Measurements from ENCODE around the gene CCL20. TPM values are rescaled to one million over a fixed set of nuclear protein-coding genes. Genes with fewer than 3 reads are reported as not detected.
A peak's percentile ranks its signal among the peaks of the same experiment; 100 is the strongest.

Gene CCL20
- total and polyA plus RNA-seq, 2 of the 13 experiments (the other 11 are each of a cell fraction or from before 2014, with no cell fraction given): 223 to 903 TPM

DNA sequence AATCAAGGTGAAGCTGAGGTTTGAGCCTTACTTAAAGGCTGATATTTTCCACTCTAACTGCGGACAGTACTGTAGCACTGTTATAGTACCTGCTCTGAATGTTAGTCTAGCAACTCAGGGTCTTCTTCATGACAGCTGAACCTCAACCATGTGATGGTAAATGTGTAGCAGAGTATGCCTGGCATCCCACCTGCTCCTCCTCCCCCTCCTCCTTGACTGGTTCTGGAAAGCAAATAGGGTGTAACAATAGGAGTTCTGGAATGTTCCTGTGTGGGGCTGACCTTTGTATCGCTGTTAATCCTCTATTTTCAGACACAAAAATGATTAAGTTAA lies 447 bp upstream of the CCL20 start (continued):
- TF ChIP-seq ZBTB26 (CRISPR knock-in tag; IDR thresholded peaks at IDR 0.05; ENCODE audit: borderline replicate concordance): peak; percentile 98
- 0 out of 2 replicates have a peak, but pooled peaks have one; percentile 11 for TF ChIP-seq RNF2 (conservative IDR thresholded peaks at IDR 0.05; ENCODE audit: low read depth)
- TF ChIP-seq SMAD1 (CRISPR knock-in tag; IDR thresholded peaks at IDR 0.05; ENCODE audit: borderline replicate concordance, low read depth): no peak
- TF ChIP-seq ZNF121 (CRISPR knock-in tag; IDR thresholded peaks at IDR 0.05): no peak
- TF ChIP-seq KDM3A (CRISPR knock-in tag; IDR thresholded peaks at IDR 0.05; ENCODE audit: low read depth): 0 out of 2 replicates have a peak, but pooled peaks have one; percentile 16
- no peak for TF ChIP-seq SOX6 (IDR thresholded peaks at IDR 0.05)
- no peak; the same call in 1 of the 2 replicates for TF ChIP-seq SOX6 (CRISPR knock-in tag; IDR thresholded peaks at IDR 0.05)
- TF ChIP-seq, protein P1, sequence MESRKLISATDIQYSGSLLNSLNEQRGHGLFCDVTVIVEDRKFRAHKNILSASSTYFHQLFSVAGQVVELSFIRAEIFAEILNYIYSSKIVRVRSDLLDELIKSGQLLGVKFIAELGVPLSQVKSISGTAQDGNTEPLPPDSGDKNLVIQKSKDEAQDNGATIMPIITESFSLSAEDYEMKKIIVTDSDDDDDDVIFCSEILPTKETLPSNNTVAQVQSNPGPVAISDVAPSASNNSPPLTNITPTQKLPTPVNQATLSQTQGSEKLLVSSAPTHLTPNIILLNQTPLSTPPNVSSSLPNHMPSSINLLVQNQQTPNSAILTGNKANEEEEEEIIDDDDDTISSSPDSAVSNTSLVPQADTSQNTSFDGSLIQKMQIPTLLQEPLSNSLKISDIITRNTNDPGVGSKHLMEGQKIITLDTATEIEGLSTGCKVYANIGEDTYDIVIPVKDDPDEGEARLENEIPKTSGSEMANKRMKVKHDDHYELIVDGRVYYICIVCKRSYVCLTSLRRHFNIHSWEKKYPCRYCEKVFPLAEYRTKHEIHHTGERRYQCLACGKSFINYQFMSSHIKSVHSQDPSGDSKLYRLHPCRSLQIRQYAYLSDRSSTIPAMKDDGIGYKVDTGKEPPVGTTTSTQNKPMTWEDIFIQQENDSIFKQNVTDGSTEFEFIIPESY (CRISPR knock-in tag; IDR thresholded peaks at IDR 0.05): peak; percentile 46; the same call in 1 of the 2 replicates

GRCh38 chr2:227815066-227815465 lies 1.4 kb downstream of the CCL20 start:
- Histone ChIP-seq H4K20me1 (ENCODE audit: insufficient read depth, low read length) (no peaks in the 10 kb centered on the region), H3K9me3 (ENCODE audit: low read length) (no peaks in the 10 kb centered on the region), H3K4me2 (ENCODE audit: low read depth, low read length) (peak overlapping the region; percentile 77), H3K27ac (ENCODE audit: extremely low read length, insufficient read depth, low read length) (peak overlapping the region; percentile 94), H3K4me3 (replicated peaks in 1 of 3; ENCODE audit: insufficient read depth in 1 of 3, low read depth in 2 of 3, low read length in 3 of 3) (peak overlapping the region; percentile 74 to 92 (median 82)), H2AFZ (ENCODE audit: low read length) (no peak overlapping the region), H3K36me3 (replicated peaks in 1 of 2; ENCODE audit: control insufficient read depth in 1 of 2, insufficient read depth in 2 of 2, low read length in 2 of 2) (peaks cover 2 to 8% of the 10 kb centered on the region in 2 experiments; a peak in 4 of 5 replicates), H3K9ac (ENCODE audit: insufficient read depth, low read depth, low read length) (peak overlapping the region; percentile 92), H3K79me2 (ENCODE audit: insufficient read depth, low read length) (peaks cover 27% of the 10 kb centered on the region), H3K4me1 (ENCODE audit: insufficient read depth, low read length) (peaks cover 68% of the 10 kb centered on the region), H3K27me3 (ENCODE audit: control insufficient read depth in 1 of 2, insufficient read depth in 2 of 2, low read length in 2 of 2) (no peaks in the 10 kb centered on the region; a peak in 1 of 5 replicates)
- CTCF ChIA-PET (ENCODE audit: low intra/inter-chr PET ratio, low total read pairs): interaction anchor here (2.2 to 2.4 kb wide), 2 partner anchors 47 to 69 kb away, joined by 9 to 10 read pairs; no protein-coding TSS in a partner anchor
- BruUV-seq (replicated peaks): no TSS peak
- FAIRE-seq: no peak
- POLR2A ChIA-PET: interaction anchor here (1.2 to 2.3 kb wide), 2 partner anchors 19 to 23 kb away, joined by 4 to 27 read pairs; no protein-coding TSS in a partner anchor
- no peak for DNase-seq (ENCODE audit: low spot score)
- intact Hi-C loops (cut with micrococcal nuclease; ENCODE audit: unreplicated experiment): loop anchor here (5.0 kb wide), 2 partner anchors 363 to 488 kb away; partner anchors contain the start of gene MFF
- no peak for ATAC-seq
- in situ Hi-C loops (cut with HindIII; ENCODE audit: extremely low pct_ligation_motif_present, low pct_unique_long_range_greater_than_20kb): no loop called here
- 31% methylated on average over 3 of the region's 3 CpGs for WGBS (ENCODE audit: low lambda C conversion rate)
- TF ChIP-seq POLR2AphosphoS5 (IDR thresholded peaks at IDR 0.05; ENCODE audit: low read depth, low read length) (peak; percentile 69), DRAP1 (CRISPR knock-in tag; IDR thresholded peaks at IDR 0.05) (no peak), MEF2D (CRISPR knock-in tag; IDR thresholded peaks at IDR 0.05) (no peak), SOX5 (CRISPR knock-in tag; IDR thresholded peaks at IDR 0.05; ENCODE audit: borderline replicate concordance) (no peak), HNRNPL (IDR thresholded peaks at IDR 0.05; ENCODE audit: low read depth, low read length) (0 out of 2 replicates have a peak, but pooled peaks have one; percentile 32)
- TF ChIP-seq, protein P2, sequence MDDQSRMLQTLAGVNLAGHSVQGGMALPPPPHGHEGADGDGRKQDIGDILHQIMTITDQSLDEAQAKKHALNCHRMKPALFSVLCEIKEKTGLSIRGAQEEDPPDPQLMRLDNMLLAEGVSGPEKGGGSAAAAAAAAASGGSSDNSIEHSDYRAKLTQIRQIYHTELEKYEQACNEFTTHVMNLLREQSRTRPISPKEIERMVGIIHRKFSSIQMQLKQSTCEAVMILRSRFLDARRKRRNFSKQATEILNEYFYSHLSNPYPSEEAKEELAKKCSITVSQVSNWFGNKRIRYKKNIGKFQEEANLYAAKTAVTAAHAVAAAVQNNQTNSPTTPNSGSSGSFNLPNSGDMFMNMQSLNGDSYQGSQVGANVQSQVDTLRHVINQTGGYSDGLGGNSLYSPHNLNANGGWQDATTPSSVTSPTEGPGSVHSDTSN (CRISPR knock-in tag; IDR thresholded peaks at IDR 0.05; ENCODE audit: borderline replicate concordance): no peak
- TF ChIP-seq, protein P3, sequence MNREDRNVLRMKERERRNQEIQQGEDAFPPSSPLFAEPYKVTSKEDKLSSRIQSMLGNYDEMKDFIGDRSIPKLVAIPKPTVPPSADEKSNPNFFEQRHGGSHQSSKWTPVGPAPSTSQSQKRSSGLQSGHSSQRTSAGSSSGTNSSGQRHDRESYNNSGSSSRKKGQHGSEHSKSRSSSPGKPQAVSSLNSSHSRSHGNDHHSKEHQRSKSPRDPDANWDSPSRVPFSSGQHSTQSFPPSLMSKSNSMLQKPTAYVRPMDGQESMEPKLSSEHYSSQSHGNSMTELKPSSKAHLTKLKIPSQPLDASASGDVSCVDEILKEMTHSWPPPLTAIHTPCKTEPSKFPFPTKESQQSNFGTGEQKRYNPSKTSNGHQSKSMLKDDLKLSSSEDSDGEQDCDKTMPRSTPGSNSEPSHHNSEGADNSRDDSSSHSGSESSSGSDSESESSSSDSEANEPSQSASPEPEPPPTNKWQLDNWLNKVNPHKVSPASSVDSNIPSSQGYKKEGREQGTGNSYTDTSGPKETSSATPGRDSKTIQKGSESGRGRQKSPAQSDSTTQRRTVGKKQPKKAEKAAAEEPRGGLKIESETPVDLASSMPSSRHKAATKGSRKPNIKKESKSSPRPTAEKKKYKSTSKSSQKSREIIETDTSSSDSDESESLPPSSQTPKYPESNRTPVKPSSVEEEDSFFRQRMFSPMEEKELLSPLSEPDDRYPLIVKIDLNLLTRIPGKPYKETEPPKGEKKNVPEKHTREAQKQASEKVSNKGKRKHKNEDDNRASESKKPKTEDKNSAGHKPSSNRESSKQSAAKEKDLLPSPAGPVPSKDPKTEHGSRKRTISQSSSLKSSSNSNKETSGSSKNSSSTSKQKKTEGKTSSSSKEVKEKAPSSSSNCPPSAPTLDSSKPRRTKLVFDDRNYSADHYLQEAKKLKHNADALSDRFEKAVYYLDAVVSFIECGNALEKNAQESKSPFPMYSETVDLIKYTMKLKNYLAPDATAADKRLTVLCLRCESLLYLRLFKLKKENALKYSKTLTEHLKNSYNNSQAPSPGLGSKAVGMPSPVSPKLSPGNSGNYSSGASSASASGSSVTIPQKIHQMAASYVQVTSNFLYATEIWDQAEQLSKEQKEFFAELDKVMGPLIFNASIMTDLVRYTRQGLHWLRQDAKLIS (CRISPR knock-in tag; IDR thresholded peaks at IDR 0.05): peak; percentile 75; the same call in 1 of the 2 replicates
